CD4-positive, alpha-beta T cell treated with Interleukin-17A for 4 hours (primary cell): ENCODE results near the gene C6orf120.
A peak's percentile ranks its signal among the peaks of the same experiment; 100 is the strongest.
"Not testable (repeated sequence)": the region's sequence is repeated elsewhere in the genome, so short reads cannot be mapped to it uniquely, and the experiment has no call there.

ENCODE experiments used
- DNase-seq: peaks from one replicate; pipeline ENCODE4 v3.0.0-alpha.2; 2020; ENCODE audit warnings: mixed read lengths

Gene C6orf120

GRCh38 chr6:169685860-169686259 lies 16.1 kb upstream of the C6orf120 start:
- no peak for DNase-seq

GRCh38 chr6:169689287-169689686 lies 12.6 kb upstream of the C6orf120 start:
- no peak for DNase-seq

- DNase-seq = no peak
Observed at GRCh38 chr6:169691260-169691659, 10.7 kb upstream of the C6orf120 start.

GRCh38 chr6:169692516-169692915 lies 9.4 kb upstream of the C6orf120 start:
- DNase-seq = no peak

- DNase-seq = no peak
Observed at GRCh38 chr6:169695131-169695530, 6.8 kb upstream of the C6orf120 start.

GRCh38 chr6:169697115-169697514 lies 4.8 kb upstream of the C6orf120 start:
- DNase-seq = not testable (repeated sequence)

- DNase-seq = no peak
Observed at GRCh38 chr6:169700296-169700695, 1.6 kb upstream of the C6orf120 start.

- DNase-seq = no peak
Observed at GRCh38 chr6:169701311-169701953, 494 bp upstream of the C6orf120 start.

- DNase-seq = no peak
Observed at GRCh38 chr6:169702840-169703246, 917 bp downstream of the C6orf120 start.

GRCh38 chr6:169707772-169708171 lies 5.8 kb downstream of the C6orf120 start:
- DNase-seq = no peak

GRCh38 chr6:169709293-169709692 lies 7.4 kb downstream of the C6orf120 start:
- no peak for DNase-seq

- no peak for DNase-seq
Observed at GRCh38 chr6:169710009-169710408, 8.1 kb downstream of the C6orf120 start.

- no peak for DNase-seq
Observed at GRCh38 chr6:169714178-169714577, 12.3 kb downstream of the C6orf120 start.

- no peak for DNase-seq
Observed at GRCh38 chr6:169714595-169714994, 12.7 kb downstream of the C6orf120 start.

GRCh38 chr6:169719117-169719516 lies 17.2 kb downstream of the C6orf120 start:
- no peak for DNase-seq

GRCh38 chr6:169720207-169720855 lies 18.4 kb downstream of the C6orf120 start:
- DNase-seq = no peak

- DNase-seq = peak; percentile 56
Observed at GRCh38 chr6:169722362-169723199, 20.7 kb downstream of the C6orf120 start.

- peak; percentile 73 for DNase-seq
Observed at GRCh38 chr6:169723200-169723909, 21.4 kb downstream of the C6orf120 start.

- DNase-seq = peak; percentile 63
Observed at GRCh38 chr6:169723991-169724493, 22.1 kb downstream of the C6orf120 start.

GRCh38 chr6:169724494-169725124 lies 22.7 kb downstream of the C6orf120 start, which contains the start of gene PHF10:
Gene PHF10, minus strand, starts transcription at chr6:169724500. Its CDS starts 569 bp downstream, at chr6:169723931.
- peak; percentile 85 for DNase-seq

GRCh38 chr6:169725125-169726048 lies 23.5 kb downstream of the C6orf120 start:
- DNase-seq = peak; percentile 17
